KOPT-K1 (cell line): ENCODE results near the gene SEC14L5.
"Not testable (repeated sequence)": the region's sequence is repeated elsewhere in the genome, so short reads cannot be mapped to it uniquely, and the experiment has no call there.

ENCODE experiments used
- H3K27ac ChIP-seq: fragments of 200-600 bp; sonication (generic); 2 replicates; pipeline ENCODE4 v1.5.1; 2016; ENCODE audit warnings: antibody characterized with exemption, mild to moderate bottlenecking, low read depth, low read length; ENCODE audit not compliant: poor library complexity, severe bottlenecking
- H3K36me3 ChIP-seq: fragments of 200-600 bp; sonication (generic); 2 replicates; pipeline ENCODE4 v1.5.1; 2017; ENCODE audit warnings: antibody characterized with exemption, mild to moderate bottlenecking, low read length, moderate library complexity; ENCODE audit not compliant: insufficient read depth
- H3K9me3 ChIP-seq: fragments of 200-600 bp; sonication (generic); 2 replicates; pipeline ENCODE4 v1.5.1; 2017; ENCODE audit warnings: antibody characterized with exemption, low read length, mild to moderate bottlenecking; ENCODE audit not compliant: insufficient read depth, poor library complexity, severe bottlenecking

SEC14L5 gene

DNA sequence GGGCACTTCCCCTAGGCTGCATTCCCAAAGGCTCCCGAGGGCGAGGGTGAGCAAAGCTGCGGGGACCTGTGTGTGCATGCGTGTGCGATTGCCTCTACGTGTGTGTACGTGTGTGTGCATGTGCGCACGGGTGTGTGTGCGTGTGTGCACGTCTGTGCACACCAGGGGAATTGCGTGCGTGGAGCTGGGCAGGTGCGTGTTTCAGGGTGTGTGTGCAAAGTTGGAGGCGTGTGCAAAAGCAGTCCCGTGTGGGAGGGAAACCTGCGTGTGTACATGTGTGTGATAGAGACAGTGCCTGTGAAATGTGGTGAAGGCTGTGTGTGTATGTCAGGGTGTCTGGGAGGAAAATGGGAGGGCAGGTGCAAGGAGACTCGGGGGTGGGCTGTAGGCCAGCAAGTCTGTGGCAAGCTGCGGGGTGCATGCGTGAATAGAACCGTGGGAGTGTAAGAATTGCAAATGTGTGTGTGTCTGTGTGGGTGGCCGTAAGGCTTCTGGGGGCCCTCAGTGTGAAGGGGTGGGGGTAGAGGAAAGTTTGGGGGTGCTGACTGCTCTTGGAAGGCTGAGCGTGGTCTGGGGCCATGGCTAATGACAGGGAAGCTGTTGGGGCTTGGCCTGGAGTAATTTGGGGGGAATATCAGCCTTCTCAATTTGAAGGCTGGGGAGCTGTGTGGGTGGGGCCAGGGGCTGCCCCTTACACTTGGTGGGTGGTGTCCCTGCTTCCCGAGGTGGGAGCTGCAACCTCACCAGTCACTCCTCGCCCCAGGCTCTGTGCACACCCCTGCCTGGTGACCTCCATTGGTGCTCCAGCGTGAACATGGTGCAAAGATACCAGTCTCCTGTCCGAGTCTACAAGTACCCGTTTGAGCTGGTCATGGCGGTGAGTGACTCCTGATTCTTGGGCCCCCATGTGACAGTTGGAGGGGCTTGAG is 644 bp downstream of the SEC14L5 start:
- H3K9me3 ChIP-seq, result no peaks in the 10 kb centered on the region
- H3K36me3 ChIP-seq, result no peaks in the 10 kb centered on the region
- no peak overlapping the region for H3K27ac ChIP-seq

DNA sequence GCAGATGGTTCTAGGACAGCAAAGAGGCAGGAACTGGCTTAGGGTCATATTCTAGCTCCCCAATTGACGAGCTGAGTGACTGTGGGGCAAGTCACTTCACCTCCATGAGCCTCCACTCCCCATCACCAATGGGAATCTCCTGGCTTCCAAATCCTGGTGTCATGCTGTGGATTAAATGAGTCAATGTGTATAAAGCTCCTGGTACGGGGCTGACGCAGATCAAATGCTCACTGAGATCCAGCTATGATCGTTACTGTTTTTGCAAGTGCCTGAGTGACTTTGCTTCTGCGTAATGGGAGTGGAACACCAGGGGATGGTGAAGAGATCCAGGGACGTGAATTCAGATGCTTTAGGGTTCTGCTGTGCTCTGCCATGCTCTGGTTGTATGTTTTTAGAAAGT is 2.4 kb downstream of the SEC14L5 start:
- H3K36me3 ChIP-seq, result no peaks in the 10 kb centered on the region
- H3K27ac ChIP-seq, result no peak overlapping the region
- H3K9me3 ChIP-seq, result no peaks in the 10 kb centered on the region

DNA sequence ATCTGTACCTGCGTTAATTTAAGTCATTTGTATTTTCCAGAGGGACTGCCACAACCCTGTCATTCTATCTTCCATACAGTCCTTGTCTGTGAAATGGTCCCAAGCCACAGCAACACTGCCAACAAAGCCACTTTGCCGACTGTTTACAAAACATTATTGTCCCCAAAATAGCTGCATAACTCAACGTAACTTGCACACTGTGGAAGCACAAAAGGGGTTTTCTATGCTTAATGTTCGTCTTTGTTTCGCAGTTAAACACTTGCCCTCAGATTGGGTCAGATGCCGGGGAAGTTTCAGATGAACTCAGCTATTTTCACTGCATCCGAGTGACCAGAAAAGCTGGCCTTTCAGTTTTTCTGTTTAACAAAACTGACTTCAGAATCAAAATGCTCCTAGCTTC is 4.6 kb downstream of the SEC14L5 start:
- Histone ChIP-seq H3K27ac (no peak overlapping the region), H3K9me3 (no peaks in the 10 kb centered on the region), H3K36me3 (no peaks in the 10 kb centered on the region)

DNA sequence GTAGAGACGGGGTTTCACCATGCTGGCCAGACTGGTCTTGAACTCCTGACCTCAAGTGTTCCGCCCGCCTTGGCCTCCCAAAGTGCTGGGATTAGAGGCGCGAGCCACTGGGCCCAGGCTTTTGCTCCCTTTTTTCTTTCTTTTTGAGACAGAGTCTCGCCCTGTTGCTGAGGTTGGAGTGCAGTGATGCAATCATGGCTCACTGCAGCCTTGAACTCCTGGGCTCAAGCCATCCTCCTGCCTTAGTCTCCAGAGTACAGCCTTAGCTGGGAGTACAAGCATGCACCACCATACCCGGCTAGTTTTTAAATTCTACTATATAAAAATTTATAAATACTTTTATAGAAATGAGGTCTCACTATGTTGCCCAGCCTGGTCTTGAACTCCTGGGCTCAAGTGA is 5.4 kb downstream of the SEC14L5 start:
- not testable (repeated sequence) for H3K27ac ChIP-seq, H3K36me3 ChIP-seq, H3K9me3 ChIP-seq

DNA sequence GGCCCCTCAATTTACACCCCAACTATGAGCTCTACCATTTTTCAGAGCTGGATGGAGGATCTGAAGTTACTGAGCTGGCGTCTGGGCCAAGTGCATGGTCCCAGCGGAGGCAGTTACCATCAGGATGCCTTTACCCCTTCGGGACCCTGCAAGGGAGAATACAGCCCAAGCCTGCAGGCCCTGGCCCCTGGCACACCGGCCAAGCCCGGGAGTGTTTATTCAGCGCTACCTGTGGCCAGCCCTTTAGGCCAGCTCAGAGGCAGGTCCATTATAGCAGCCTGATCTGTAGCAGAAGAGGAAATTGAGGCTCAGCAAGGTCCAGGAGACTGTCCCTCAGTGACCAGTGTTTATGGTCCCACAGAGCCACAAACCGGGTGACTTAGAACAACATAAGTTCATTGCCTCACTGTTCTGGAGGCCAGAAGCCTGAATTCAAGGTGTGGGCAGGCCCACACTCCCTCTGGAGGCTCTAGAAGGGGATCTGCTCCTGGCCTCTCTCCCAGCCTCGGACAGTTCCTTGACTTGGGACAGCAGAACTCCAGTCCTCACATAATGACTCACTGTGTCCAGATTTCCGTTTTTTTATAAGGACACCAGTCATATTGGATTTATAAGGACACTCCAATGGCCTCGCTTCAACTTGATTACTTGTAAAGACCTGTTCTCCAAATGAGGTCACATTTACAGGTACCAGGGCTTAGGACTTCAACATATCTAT is 8.8 kb downstream of the SEC14L5 start:
- H3K27ac ChIP-seq, result no peak overlapping the region
- no peaks in the 10 kb centered on the region for H3K9me3 ChIP-seq
- no peaks in the 10 kb centered on the region for H3K36me3 ChIP-seq

DNA sequence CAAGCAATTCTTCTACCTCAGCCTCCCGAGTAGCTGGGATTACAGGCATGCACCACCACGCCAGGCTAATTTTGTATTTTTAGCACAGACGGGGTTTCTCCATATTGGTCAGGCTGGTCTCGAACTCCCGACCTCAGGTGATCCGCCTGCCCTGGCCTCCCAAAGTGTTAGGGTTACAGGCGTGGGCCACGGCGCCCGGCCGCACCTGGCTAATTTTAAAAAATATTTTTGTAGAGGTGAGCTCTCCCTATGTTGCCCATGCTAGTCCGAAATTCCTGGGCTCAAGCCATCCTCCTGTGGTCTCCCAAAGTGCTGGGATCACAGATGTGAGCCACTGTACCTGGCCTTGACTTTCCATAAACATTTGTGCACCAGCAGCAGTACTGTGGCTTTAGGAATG is 10.1 kb downstream of the SEC14L5 start:
- peaks cover 12% of the 10 kb centered on the region for H3K9me3 ChIP-seq
- H3K27ac ChIP-seq, H3K36me3 ChIP-seq: not testable (repeated sequence)

DNA sequence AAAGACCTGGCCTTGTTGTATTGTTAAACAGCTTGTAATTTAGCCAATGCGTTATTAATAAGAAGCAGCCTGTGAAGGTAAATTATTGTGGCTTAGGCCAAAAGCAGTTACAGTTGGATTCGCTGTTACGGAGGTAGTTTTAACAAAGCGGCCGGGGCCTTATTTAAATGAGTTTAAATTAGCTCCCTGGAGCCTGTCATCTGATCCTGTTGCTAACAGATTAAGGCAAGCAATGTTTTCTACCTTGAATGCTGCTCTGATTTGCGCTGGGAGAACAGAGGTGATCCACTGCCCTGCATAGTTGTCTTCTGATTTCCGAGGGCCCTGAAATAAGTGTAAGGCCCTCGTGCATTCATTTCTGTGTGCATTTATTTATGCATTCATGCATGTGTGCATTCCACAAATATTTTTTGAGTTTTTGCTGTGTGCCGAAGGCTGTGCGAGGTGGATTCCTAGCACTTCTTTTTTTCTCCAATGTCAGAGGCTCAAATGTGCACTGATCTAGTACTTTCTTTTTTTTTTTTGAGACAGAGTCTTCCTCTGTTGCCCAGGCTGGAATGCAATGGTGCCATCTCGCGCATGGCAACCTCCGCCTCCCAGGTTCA is 10.9 kb downstream of the SEC14L5 start:
- no peak overlapping the region for H3K27ac ChIP-seq
- peaks cover 13% of the 10 kb centered on the region for H3K9me3 ChIP-seq
- no peaks in the 10 kb centered on the region for H3K36me3 ChIP-seq

DNA sequence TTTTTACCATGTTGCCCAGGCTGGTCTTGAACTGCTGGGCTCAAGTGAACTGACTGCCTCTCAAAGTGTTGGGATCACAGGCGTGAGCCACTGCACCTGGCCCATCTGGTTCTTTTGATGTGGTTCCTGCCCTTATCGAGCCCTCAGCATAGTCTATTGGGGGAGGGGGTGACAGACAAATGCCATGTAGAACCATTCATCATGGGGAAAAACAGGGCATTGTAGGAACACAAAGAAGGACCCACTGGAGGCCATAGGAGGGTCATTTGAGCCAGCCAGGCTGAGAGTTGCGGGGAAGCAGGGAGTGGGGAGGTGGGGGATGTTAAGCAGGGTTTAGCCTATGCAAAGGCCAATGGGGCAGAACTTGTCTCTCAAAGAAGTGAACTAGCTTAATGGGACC is 11.9 kb downstream of the SEC14L5 start:
- Histone ChIP-seq H3K9me3 (peaks cover 13% of the 10 kb centered on the region), H3K36me3 (no peaks in the 10 kb centered on the region), H3K27ac (no peak overlapping the region)

DNA sequence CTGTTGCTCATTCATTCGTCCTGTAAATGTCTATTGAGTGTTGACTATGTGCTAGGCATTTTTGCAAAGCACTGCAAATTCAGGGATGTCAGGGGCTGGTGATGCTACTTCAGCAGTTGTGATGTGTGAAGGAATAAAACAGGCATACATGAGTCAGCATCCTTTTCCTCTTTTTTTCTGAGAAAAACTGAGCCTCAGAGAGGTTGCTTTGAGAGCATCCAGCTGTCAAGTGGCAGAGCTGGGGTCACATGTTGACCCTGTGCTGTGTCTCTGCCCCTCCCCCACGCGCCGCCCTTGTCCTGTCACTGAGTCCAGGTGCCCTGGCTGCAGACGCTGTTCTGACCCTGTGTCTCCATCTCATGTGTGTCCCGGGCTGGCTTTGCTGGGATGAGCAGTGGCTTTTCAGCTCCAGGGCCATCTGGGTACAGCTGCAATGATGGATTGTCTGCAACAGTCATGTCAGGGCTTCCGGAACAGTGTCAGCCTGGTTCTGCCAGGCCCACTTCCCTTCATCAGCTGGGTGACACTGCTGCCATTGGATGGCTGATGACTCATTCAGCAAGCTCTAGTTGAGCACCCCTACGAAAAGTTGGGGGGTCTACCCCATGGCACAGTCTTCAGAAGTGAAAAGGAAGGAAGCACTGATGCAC is 14.9 kb downstream of the SEC14L5 start:
- H3K27ac ChIP-seq, result no peak overlapping the region
- no peaks in the 10 kb centered on the region for H3K36me3 ChIP-seq
- H3K9me3 ChIP-seq, result peaks cover 25% of the 10 kb centered on the region

DNA sequence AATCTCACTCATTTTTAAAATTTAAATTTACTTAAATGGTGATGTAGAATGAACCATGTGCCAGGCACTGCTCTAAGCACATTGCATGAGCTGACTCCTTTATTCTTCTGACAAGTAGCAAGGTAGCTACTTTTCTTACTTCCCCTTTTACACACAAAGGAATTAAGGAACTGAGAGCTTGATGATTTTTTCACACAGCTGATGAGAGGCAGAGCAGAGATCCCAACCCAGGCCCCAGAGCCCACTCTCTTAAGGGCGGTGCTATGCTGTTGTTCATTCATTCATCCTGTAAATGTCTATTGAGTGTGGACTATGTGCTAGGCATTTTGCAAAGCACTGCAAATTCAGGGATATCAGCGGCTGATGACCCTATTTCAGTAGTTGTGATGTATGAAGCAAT is 17.9 kb downstream of the SEC14L5 start:
- Histone ChIP-seq H3K9me3 (peaks cover 25% of the 10 kb centered on the region), H3K36me3 (no peaks in the 10 kb centered on the region), H3K27ac (no peak overlapping the region)

DNA sequence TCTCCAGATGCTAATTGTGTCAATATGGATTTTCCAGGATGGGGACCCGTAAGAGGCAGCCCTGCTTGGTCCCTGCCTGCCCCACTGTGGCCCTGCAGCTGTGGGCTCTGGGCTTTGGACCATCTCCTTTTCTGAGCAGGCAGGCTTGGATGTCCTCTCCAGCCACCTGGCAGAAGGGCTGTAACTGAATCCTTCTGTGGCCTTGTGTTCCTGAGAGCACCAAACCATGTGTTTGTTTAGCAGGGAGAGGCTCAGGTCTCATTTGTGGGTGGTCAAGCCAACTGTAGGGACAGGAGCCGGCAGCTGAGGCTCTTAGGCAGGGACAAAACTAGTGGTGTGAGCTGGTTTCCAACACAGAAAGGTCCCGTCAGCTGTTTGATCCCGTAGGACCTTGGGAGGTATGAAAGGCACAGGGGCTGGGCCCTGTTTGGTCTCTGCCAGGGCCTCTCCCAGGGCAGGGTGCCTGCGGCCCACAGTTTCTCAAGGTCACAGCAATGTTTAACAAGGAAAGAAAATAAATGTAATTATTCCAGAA is 18.5 kb downstream of the SEC14L5 start:
- H3K36me3 ChIP-seq, result no peaks in the 10 kb centered on the region
- H3K27ac ChIP-seq, result no peak overlapping the region
- peaks cover 25% of the 10 kb centered on the region for H3K9me3 ChIP-seq

DNA sequence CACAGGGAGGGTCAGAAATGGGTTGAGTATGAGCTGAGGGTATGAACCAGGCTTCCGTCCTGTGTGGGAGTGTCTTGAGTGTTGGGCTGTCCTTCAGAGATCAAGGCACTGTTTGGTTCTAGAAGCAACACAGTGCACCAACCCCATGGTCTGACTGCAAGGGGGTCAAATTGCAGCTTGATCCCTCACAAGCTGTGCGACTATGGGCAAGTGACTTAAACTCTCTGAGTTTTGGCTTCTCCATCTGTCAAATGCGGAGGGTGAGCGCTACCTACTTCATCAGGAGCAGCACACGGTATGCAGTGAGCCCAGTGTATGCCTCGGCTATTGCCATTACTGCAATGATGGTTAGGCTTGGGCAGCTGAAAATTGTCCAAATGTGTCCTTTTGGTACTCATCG is 21.0 kb downstream of the SEC14L5 start:
- H3K27ac ChIP-seq, result no peak overlapping the region
- H3K9me3 ChIP-seq, result peaks cover 12% of the 10 kb centered on the region
- no peaks in the 10 kb centered on the region for H3K36me3 ChIP-seq

DNA sequence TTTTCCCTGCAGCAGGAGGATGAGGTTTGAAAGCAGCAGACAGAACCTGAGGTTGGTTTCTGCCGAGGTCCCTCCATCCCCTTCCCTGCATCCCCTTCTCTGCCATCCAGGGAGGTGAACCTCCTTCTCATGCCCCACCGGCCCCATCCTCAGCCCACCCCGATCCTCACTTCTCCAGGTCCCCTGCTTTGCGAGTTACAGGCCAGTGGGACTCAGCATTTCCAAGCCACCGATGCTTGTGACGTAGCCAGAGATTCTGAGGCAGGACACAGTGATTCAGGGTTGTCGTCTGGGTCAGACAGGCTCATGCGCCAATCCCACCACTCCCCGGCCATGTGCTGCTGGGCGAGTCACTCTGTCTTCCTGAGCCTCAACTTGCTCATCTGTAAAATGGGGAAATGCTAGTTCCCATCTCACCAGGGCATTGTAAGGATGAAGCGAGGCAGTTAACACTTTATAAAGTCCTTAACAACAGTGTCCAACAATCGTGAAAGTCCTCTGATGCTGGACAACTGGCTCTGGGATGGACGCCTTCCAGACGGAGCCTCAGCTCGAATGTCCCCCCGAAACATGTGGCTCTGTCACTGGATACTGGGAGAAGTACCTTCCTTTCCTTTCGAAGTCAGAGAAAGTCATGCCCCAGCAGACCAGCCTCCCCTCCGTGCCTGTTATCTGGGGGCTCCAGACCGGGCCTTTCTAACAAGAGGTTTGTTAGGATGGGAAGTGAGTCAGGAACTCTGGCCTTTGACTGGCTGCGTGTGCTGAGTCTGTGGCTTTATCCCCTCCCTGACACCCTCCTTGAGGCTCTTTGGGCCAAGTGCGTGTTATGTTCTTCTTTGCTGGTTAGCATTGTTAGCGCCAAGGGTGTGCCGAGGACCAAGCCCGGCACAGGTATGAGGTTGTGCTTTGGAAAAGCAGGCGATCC is 21.9 kb downstream of the SEC14L5 start:
- H3K9me3 ChIP-seq, result peaks cover 12% of the 10 kb centered on the region
- no peaks in the 10 kb centered on the region for H3K36me3 ChIP-seq

DNA sequence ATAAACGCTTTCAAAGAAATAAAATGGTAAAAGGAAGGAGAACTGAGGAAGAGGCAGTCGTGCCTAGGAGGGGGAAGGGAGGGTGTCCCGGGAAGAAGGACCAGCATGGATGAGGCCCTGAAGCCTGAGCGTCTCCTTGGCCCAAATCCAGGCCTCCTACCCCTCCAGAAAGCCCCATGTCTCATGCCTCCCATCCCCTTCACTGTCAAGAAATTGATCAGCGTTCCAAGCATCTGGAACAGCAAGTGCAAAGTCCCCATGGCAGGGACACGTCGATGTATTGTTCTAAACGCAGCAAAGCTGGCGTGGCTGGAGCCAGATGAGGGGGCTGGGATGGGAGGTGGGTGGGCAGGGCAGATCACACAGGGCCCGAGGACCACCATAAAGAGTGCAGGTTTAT is 22.6 kb downstream of the SEC14L5 start:
- Histone ChIP-seq H3K27ac (no peak overlapping the region), H3K9me3 (peaks cover 10% of the 10 kb centered on the region), H3K36me3 (no peaks in the 10 kb centered on the region)

More for the DNA sequence above, 21.9 kb downstream of the SEC14L5 start:
- H3K27ac ChIP-seq, result no peak overlapping the region
